Measurements from ENCODE around the gene TTL. TPM values are rescaled to one million over a fixed set of nuclear protein-coding genes. Genes with fewer than 3 reads are reported as not detected.
"Not testable (repeated sequence)": the region's sequence is repeated elsewhere in the genome, so short reads cannot be mapped to it uniquely, and the experiment has no call there.

Gene TTL
- polyA plus RNA-seq, 1 experiment, result 26.6 TPM

DNA sequence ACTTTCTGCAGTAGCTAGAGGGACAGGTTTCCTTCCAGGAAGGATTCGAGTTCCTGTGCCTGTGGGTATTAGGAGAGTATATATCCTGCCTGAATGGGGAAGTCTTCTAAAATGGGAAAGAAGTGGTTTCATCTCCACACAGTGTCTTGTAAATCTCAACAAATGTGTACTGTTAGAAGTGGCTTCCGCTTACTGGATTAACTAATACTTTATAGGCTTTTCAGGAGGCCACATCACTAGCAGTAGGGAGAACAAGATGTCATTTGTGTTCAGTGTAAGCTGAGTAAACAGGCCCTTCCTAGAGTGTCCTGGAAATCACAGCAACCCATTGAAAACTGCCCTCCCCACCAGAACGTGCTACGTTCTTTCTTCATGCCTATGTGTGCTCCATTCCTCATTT is 47.8 kb downstream of the TTL start:
- CTCF ChIA-PET, result no interaction called here
- no peaks in the 10 kb centered on the region for H3K27me3 ChIP-seq (ENCODE audit: control insufficient read depth, insufficient read depth, low read length)
- TF ChIP-seq, protein P1, sequence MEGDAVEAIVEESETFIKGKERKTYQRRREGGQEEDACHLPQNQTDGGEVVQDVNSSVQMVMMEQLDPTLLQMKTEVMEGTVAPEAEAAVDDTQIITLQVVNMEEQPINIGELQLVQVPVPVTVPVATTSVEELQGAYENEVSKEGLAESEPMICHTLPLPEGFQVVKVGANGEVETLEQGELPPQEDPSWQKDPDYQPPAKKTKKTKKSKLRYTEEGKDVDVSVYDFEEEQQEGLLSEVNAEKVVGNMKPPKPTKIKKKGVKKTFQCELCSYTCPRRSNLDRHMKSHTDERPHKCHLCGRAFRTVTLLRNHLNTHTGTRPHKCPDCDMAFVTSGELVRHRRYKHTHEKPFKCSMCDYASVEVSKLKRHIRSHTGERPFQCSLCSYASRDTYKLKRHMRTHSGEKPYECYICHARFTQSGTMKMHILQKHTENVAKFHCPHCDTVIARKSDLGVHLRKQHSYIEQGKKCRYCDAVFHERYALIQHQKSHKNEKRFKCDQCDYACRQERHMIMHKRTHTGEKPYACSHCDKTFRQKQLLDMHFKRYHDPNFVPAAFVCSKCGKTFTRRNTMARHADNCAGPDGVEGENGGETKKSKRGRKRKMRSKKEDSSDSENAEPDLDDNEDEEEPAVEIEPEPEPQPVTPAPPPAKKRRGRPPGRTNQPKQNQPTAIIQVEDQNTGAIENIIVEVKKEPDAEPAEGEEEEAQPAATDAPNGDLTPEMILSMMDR (IDR thresholded peaks at IDR 0.05; ENCODE audit: low read depth, low read length), result no peak
- no peak overlapping the region for H3K4me3 ChIP-seq (ENCODE audit: low read depth, low read length)
- no peak overlapping the region for H3K27ac ChIP-seq (ENCODE audit: low read depth, low read length)
- POLR2A ChIA-PET, result no interaction called here
- H3K9me3 ChIP-seq (ENCODE audit: control insufficient read depth, insufficient read depth, low read length), result no peaks in the 10 kb centered on the region
- DNase-seq (ENCODE audit: low read depth, low spot score), result no peak

DNA sequence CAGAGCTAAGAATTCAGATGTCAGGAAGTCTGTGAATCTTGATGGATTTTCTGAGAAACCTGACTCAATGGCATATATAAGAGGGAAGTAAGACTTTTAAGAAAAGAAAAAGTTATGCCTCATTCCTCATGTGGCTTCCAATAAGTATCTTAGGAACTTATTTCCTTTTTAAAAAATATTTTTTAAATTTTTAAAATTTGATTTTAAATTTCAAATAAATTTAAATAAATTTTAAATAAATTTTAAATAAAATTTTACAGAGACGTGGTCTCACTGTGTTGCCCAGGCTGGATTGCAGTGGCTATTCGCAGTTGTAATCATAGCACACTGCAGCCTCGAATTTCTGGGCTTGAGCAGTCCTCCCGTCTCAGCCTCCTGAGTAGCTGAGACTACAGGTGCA is 48.8 kb downstream of the TTL start:
- H3K4me3 ChIP-seq (ENCODE audit: low read depth, low read length), result no peak overlapping the region
- no peaks in the 10 kb centered on the region for H3K9me3 ChIP-seq (ENCODE audit: control insufficient read depth, insufficient read depth, low read length)
- H3K27ac ChIP-seq (ENCODE audit: low read depth, low read length), result no peak overlapping the region
- POLR2A ChIA-PET, result no interaction called here
- CTCF ChIA-PET, result no interaction called here
- no peaks in the 10 kb centered on the region for H3K27me3 ChIP-seq (ENCODE audit: control insufficient read depth, insufficient read depth, low read length)
- TF ChIP-seq, protein P1 (IDR thresholded peaks at IDR 0.05; ENCODE audit: low read depth, low read length), result no peak
- no peak for DNase-seq (ENCODE audit: low read depth, low spot score)

DNA sequence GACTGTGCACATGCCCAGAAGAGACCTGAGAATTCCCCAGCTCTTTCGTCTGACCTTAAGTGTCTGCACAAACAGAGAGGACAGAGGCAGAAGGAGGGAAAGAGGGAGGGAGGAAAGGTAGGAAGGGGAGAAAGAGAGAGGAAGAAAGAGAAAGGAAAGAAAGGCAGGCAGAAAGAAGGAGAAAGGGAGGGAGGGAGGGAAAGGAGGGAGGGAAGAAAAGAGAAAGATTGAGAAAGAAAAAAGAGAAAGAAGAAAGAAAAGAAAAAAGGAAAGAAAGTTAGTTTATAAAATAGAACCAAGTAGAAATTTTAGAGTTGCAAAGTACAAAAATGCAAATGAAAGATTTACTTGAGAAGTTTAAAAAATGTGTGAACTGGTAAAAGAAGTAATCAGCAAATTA is 52.9 kb downstream of the TTL start:
- no peaks in the 10 kb centered on the region for H3K9me3 ChIP-seq (ENCODE audit: control insufficient read depth, insufficient read depth, low read length)
- no peak overlapping the region for H3K4me3 ChIP-seq (ENCODE audit: low read depth, low read length)
- ChIA-PET POLR2A (no interaction called here), CTCF (no interaction called here)
- DNase-seq (ENCODE audit: low read depth, low spot score), result no peak
- no peaks in the 10 kb centered on the region for H3K27me3 ChIP-seq (ENCODE audit: control insufficient read depth, insufficient read depth, low read length)
- TF ChIP-seq, protein P1 (IDR thresholded peaks at IDR 0.05; ENCODE audit: low read depth, low read length), result no peak
- H3K27ac ChIP-seq (ENCODE audit: low read depth, low read length), result no peak overlapping the region

DNA sequence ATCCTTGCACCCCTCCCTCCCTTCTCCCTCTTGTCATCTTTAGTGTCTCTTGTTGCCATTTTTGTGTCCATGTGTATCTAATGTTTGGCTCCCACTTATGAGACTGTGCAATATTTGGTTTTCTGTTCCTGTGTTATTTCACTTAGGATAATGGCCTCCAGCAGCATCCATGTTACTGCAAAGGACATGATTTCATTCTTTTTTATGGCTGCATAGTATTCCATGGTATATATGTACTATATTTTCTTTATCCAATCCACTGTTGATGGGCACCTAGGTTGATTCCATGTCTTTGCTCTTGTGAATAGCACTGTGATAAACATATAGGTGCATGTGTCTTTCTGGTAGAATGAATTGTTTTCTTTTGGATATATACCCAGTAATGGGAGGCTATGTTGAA is 54.7 kb downstream of the TTL start:
- H3K4me3 ChIP-seq (ENCODE audit: low read depth, low read length); H3K9me3 ChIP-seq (ENCODE audit: control insufficient read depth, insufficient read depth, low read length); H3K27me3 ChIP-seq (ENCODE audit: control insufficient read depth, insufficient read depth, low read length); DNase-seq (ENCODE audit: low read depth, low spot score); H3K27ac ChIP-seq (ENCODE audit: low read depth, low read length); CTCF ChIA-PET; POLR2A ChIA-PET: not testable (repeated sequence)

DNA sequence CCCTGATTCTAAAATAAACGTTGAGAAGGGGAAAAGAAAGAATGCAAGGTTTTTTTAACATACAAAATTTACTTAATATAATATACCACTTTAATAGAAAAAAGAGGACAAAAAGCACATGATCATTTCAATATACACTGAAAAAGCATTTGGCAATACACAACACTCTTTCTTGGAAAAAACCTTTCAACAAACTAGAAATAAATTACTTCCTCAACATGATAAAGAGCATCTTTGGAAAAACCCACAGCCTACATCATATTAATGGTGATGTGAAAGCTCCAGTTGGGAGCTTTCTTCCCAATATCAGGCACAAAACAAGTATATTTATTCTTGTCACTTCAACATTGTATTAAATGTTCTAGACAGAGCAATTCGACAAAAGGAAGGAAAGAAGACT is 57.4 kb downstream of the TTL start:
- no peaks in the 10 kb centered on the region for H3K9me3 ChIP-seq (ENCODE audit: control insufficient read depth, insufficient read depth, low read length)
- no peaks in the 10 kb centered on the region for H3K27me3 ChIP-seq (ENCODE audit: control insufficient read depth, insufficient read depth, low read length)
- H3K27ac ChIP-seq (ENCODE audit: low read depth, low read length), result no peak overlapping the region
- CTCF ChIA-PET, result no interaction called here
- POLR2A ChIA-PET, result no interaction called here
- TF ChIP-seq, protein P1 (IDR thresholded peaks at IDR 0.05; ENCODE audit: low read depth, low read length), result no peak
- no peak for DNase-seq (ENCODE audit: low read depth, low spot score)
- no peak overlapping the region for H3K4me3 ChIP-seq (ENCODE audit: low read depth, low read length)

DNA sequence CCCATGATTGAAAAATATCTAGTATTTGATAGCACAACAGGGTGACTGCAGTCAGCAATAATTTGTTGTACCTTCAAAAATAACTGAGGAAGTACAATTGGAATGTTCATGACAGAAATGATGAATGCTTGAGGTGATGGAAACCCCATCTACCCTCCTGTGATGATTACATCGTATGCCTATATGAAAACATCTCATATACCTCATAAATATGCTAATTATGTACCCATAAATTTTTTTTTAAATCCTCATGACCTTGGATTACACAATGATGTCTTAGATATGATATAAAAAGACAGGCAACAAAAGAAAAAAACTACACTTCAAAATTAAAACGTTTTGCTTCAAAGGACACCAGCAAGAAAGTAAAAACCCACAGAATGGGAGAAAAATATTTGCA is 59.0 kb downstream of the TTL start:
- H3K27ac ChIP-seq (ENCODE audit: low read depth, low read length), result no peak overlapping the region
- no peaks in the 10 kb centered on the region for H3K9me3 ChIP-seq (ENCODE audit: control insufficient read depth, insufficient read depth, low read length)
- POLR2A ChIA-PET, result interaction anchor here (0.6 kb wide), 1 partner anchor 58 kb away, joined by 4 read pairs; no protein-coding TSS in a partner anchor
- H3K27me3 ChIP-seq (ENCODE audit: control insufficient read depth, insufficient read depth, low read length), result no peaks in the 10 kb centered on the region
- no peak overlapping the region for H3K4me3 ChIP-seq (ENCODE audit: low read depth, low read length)
- no peak for DNase-seq (ENCODE audit: low read depth, low spot score)
- CTCF ChIA-PET, result interaction anchor here (0.5 to 0.9 kb wide), 3 partner anchors 59 to 759 kb away, joined by 3 to 5 read pairs (median 3); no protein-coding TSS in a partner anchor
- TF ChIP-seq, protein P1 (IDR thresholded peaks at IDR 0.05; ENCODE audit: low read depth, low read length), result no peak

Measured in AG04450 (cell line).